Liver (tissue), 3 donors: ENCODE measurements around the gene ARPC4.

ENCODE experiments used
- GABPA ChIP-seq, 2 donors: IDR thresholded peaks in 1 of 2; conservative IDR thresholded peaks in 1 of 2; 2 replicates each; pipeline ENCODE4 v1.6.1; 2016; ENCODE audit warnings: antibody characterized with exemption in 2 of 2, mild to moderate bottlenecking in 1 of 2, moderate library complexity in 1 of 2
- MAX ChIP-seq: IDR thresholded peaks from 2 replicates; pipeline ENCODE4 v1.6.1; 2016; ENCODE audit warnings: antibody characterized with exemption
- RXRA ChIP-seq, 2 donors: IDR thresholded peaks; 2 replicates each; pipeline ENCODE4 v1.6.1; 2017 to 2018; ENCODE audit warnings: antibody characterized with exemption in 2 of 2, mild to moderate bottlenecking in 1 of 2
- SP1 ChIP-seq: IDR thresholded peaks from 2 replicates; pipeline ENCODE4 v1.6.1; 2018; ENCODE audit warnings: antibody characterized with exemption, mild to moderate bottlenecking
- TAF1 ChIP-seq: conservative IDR thresholded peaks from 2 replicates; pipeline ENCODE4 v1.6.1; 2016; ENCODE audit warnings: antibody characterized with exemption, mild to moderate bottlenecking
- TF ChIP-seq, protein P1 (sequence below): IDR thresholded peaks from 2 replicates; pipeline ENCODE4 v1.6.1; 2016; ENCODE audit warnings: antibody characterized with exemption, mild to moderate bottlenecking
- TF ChIP-seq, protein P2 (sequence below): fragments of 150-350 bp; IDR thresholded peaks from 2 replicates; pipeline ENCODE4 v1.5.1; 2017; ENCODE audit warnings: improper control_type of control experiment, low read depth, low read length; ENCODE audit not compliant: missing input control
- donor health status: healthy.
- donor health status: healthy.

DNA sequence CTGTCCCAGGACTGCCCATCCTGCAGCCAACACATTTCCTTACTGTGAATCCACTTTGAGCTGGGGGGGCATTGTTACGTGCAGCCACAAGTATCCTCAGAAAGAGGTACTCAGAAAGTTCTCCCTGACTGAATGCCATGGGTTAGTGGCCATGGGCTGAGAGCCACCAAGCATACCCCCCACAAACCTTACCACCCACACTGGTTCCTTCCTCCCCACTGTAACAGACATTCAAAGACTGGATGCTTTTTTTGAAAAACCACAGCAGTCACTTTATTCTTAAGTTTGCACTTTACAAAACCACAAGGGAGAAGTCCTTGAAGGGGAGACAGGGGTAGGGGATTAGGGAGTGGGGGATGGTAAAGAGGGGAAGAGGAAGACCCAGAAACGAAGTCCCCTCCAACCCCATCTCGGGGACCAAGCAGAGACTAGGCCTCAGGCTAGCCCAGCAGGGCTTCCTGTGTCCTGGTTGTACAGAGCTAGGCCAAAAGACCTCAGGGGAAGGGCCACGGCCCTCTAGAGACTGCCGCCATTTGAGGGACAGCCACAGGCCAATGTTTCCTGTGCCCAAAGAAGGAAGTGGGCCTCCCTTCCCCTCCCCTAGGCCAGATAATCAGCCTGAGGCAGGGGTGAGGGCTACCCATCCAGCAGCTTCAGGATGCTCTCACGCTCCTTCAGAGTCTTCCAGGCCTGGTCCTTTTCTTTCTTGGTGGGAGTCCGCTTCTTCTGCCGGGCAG is 13.0 kb upstream of the ARPC4 start:
- TF ChIP-seq TAF1, result no peak
- TF ChIP-seq, protein P1, sequence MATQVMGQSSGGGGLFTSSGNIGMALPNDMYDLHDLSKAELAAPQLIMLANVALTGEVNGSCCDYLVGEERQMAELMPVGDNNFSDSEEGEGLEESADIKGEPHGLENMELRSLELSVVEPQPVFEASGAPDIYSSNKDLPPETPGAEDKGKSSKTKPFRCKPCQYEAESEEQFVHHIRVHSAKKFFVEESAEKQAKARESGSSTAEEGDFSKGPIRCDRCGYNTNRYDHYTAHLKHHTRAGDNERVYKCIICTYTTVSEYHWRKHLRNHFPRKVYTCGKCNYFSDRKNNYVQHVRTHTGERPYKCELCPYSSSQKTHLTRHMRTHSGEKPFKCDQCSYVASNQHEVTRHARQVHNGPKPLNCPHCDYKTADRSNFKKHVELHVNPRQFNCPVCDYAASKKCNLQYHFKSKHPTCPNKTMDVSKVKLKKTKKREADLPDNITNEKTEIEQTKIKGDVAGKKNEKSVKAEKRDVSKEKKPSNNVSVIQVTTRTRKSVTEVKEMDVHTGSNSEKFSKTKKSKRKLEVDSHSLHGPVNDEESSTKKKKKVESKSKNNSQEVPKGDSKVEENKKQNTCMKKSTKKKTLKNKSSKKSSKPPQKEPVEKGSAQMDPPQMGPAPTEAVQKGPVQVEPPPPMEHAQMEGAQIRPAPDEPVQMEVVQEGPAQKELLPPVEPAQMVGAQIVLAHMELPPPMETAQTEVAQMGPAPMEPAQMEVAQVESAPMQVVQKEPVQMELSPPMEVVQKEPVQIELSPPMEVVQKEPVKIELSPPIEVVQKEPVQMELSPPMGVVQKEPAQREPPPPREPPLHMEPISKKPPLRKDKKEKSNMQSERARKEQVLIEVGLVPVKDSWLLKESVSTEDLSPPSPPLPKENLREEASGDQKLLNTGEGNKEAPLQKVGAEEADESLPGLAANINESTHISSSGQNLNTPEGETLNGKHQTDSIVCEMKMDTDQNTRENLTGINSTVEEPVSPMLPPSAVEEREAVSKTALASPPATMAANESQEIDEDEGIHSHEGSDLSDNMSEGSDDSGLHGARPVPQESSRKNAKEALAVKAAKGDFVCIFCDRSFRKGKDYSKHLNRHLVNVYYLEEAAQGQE, result no peak
- no peak for TF ChIP-seq SP1
- TF ChIP-seq, protein P2, sequence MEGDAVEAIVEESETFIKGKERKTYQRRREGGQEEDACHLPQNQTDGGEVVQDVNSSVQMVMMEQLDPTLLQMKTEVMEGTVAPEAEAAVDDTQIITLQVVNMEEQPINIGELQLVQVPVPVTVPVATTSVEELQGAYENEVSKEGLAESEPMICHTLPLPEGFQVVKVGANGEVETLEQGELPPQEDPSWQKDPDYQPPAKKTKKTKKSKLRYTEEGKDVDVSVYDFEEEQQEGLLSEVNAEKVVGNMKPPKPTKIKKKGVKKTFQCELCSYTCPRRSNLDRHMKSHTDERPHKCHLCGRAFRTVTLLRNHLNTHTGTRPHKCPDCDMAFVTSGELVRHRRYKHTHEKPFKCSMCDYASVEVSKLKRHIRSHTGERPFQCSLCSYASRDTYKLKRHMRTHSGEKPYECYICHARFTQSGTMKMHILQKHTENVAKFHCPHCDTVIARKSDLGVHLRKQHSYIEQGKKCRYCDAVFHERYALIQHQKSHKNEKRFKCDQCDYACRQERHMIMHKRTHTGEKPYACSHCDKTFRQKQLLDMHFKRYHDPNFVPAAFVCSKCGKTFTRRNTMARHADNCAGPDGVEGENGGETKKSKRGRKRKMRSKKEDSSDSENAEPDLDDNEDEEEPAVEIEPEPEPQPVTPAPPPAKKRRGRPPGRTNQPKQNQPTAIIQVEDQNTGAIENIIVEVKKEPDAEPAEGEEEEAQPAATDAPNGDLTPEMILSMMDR, result no peak
- TF ChIP-seq GABPA (IDR thresholded peaks at IDR 0.05 in 1 of 2, conservative IDR thresholded peaks at IDR 0.05 in 1 of 2), result no peak
- no peak for TF ChIP-seq RXRA (IDR thresholded peaks at IDR 0.05)
- TF ChIP-seq MAX, result no peak
